OCI-M1 (cell line): ENCODE measurements around the gene TRIM46.

Experiments
- DNase-seq: peaks from one replicate; lab custom pipeline; 2025; lab: John Stamatoyannopoulos, UW

Gene TRIM46

GRCh38 chr1:155173478-155174323 is at the start of gene TRIM46:
TSS of gene TRIM46 (plus strand) at chr1:155173849. CDS start at chr1:155173967, 118 bp downstream.
- DNase-seq, result peak; percentile 73

GRCh38 chr1:155124503-155125463 is 48.9 kb upstream of the TRIM46 start:
- DNase-seq, result no peak

- DNase-seq, result no peak
Measured at GRCh38 chr1:155125511-155125945, 48.1 kb upstream of the TRIM46 start.

GRCh38 chr1:155125946-155126555 is 47.6 kb upstream of the TRIM46 start:
- no peak for DNase-seq

- no peak for DNase-seq
Measured at GRCh38 chr1:155126556-155127104, 47.0 kb upstream of the TRIM46 start.

- DNase-seq, result peak; percentile 62
Measured at GRCh38 chr1:155127105-155127966, 46.3 kb upstream of the TRIM46 start, which contains the start of gene EFNA1. TSS of gene EFNA1 (plus strand) at chr1:155127876. CDS start at chr1:155127978, 102 bp downstream.

- DNase-seq, result no peak
Measured at GRCh38 chr1:155127967-155128754, 45.5 kb upstream of the TRIM46 start.

- no peak for DNase-seq
Measured at GRCh38 chr1:155128755-155129473, 44.7 kb upstream of the TRIM46 start.

- no peak for DNase-seq
Measured at GRCh38 chr1:155130272-155131006, 43.2 kb upstream of the TRIM46 start.

GRCh38 chr1:155131285-155131684 is 42.4 kb upstream of the TRIM46 start:
- DNase-seq, result no peak

GRCh38 chr1:155131856-155132255 is 41.8 kb upstream of the TRIM46 start:
- DNase-seq, result no peak

- no peak for DNase-seq
Measured at GRCh38 chr1:155133799-155134281, 39.8 kb upstream of the TRIM46 start.

- DNase-seq, result no peak
Measured at GRCh38 chr1:155134322-155134721, 39.3 kb upstream of the TRIM46 start.

- DNase-seq, result peak; percentile 96
Measured at GRCh38 chr1:155134880-155135414, 38.7 kb upstream of the TRIM46 start.

GRCh38 chr1:155135415-155136028 is 38.1 kb upstream of the TRIM46 start, which contains the start of gene SLC50A1:
TSS of gene SLC50A1 (plus strand) at chr1:155135852. CDS start at chr1:155135912, 60 bp downstream.
- peak; percentile 99 for DNase-seq

GRCh38 chr1:155136748-155137147 is 36.9 kb upstream of the TRIM46 start:
- DNase-seq, result peak; percentile 50

GRCh38 chr1:155137154-155137949 is 36.3 kb upstream of the TRIM46 start:
- DNase-seq, result peak; percentile 32
